T-helper 1 cell treated with Interleukin-12 subunit alpha and Interleukin-12 subunit beta and Interleukin-4 antibody, amounts not matched to agents 30 ng/mL and 1 ng/mL, for 36 hours (primary cell): ENCODE data around the gene SLC38A1. TPM values are rescaled to one million over a fixed set of nuclear protein-coding genes. Genes with fewer than 3 reads are reported as not detected.
"Not testable (repeated sequence)": the region's sequence is repeated elsewhere in the genome, so short reads cannot be mapped to it uniquely, and the experiment has no call there.

Source experiments
- intact Hi-C: fragments of 100-400 bp; cut with micrococcal nuclease; formaldehyde crosslinking; loops from one replicate; pipeline ENCODE4 v1.15.1; 2024
- total RNA-seq: library from RNA; stranded (reverse); gene quantifications from 2 replicates; pipeline ENCODE4 v1.2.3, GENCODE V29; 2022

The SLC38A1 gene
- total RNA-seq = 172 and 173 TPM in 2 replicates

- intact Hi-C loops = loop anchor here (1.0 to 10.0 kb wide), 8 partner anchors 34 to 1616 kb away; partner anchors contain the start of genes RPAP3 and SCAF11
Observed at GRCh38 chr12:46268583-46269428, at the start of gene SLC38A1. TSS of gene SLC38A1 (minus strand) at chr12:46269043. CDS start at chr12:46239800, 29,243 bp downstream.

- intact Hi-C loops = no loop called here
Observed at GRCh38 chr12:46318037-46318436, 49.2 kb upstream of the SLC38A1 start.

- intact Hi-C loops = loop anchor here (5.0 kb wide), 1 partner anchor 678 kb away; no protein-coding TSS in a partner anchor
Observed at GRCh38 chr12:46304070-46304469, 35.2 kb upstream of the SLC38A1 start.

- intact Hi-C loops = loop anchor here (1.0 to 5.0 kb wide), 6 partner anchors 34 to 679 kb away; partner anchors contain the start of gene SLC38A1
Observed at GRCh38 chr12:46303039-46303666, 34.3 kb upstream of the SLC38A1 start.

GRCh38 chr12:46300910-46301309 lies 32.1 kb upstream of the SLC38A1 start:
- intact Hi-C loops = loop anchor here (5.0 kb wide), 1 partner anchor 681 kb away; no protein-coding TSS in a partner anchor

GRCh38 chr12:46299851-46300250 lies 31.0 kb upstream of the SLC38A1 start:
- intact Hi-C loops = loop anchor here (5.0 kb wide), 1 partner anchor 682 kb away; no protein-coding TSS in a partner anchor

GRCh38 chr12:46298261-46298660 lies 29.4 kb upstream of the SLC38A1 start:
- intact Hi-C loops = no loop called here

GRCh38 chr12:46296822-46297221 lies 28.0 kb upstream of the SLC38A1 start:
- intact Hi-C loops = no loop called here

GRCh38 chr12:46292754-46293402 lies 24.0 kb upstream of the SLC38A1 start:
- intact Hi-C loops = no loop called here

- intact Hi-C loops = not testable (repeated sequence)
Observed at GRCh38 chr12:46291953-46292352, 23.1 kb upstream of the SLC38A1 start.

GRCh38 chr12:46285177-46285576 lies 16.3 kb upstream of the SLC38A1 start:
- intact Hi-C loops = not testable (repeated sequence)

GRCh38 chr12:46282829-46283228 lies 14.0 kb upstream of the SLC38A1 start:
- intact Hi-C loops = no loop called here

GRCh38 chr12:46276756-46277155 lies 7.9 kb upstream of the SLC38A1 start:
- intact Hi-C loops = no loop called here

GRCh38 chr12:46271863-46272262 lies 3.0 kb upstream of the SLC38A1 start:
- intact Hi-C loops = loop anchor here (2.0 kb wide), 1 partner anchor 405 kb away; no protein-coding TSS in a partner anchor

- intact Hi-C loops = loop anchor here (1.0 to 10.0 kb wide), 10 partner anchors 33 to 1615 kb away; partner anchors contain the start of genes RPAP3 and SCAF11
Observed at GRCh38 chr12:46269429-46270241, 792 bp upstream of the SLC38A1 start.

GRCh38 chr12:46267825-46268582 lies 839 bp downstream of the SLC38A1 start:
- intact Hi-C loops = loop anchor here (1.0 to 10.0 kb wide), 13 partner anchors 9 to 1617 kb away; partner anchors contain the start of gene RPAP3

GRCh38 chr12:46267575-46267824 lies 1.3 kb downstream of the SLC38A1 start:
- intact Hi-C loops = loop anchor here (1.0 to 10.0 kb wide), 10 partner anchors 8 to 1617 kb away; partner anchors contain the start of gene RPAP3

GRCh38 chr12:46266869-46267574 lies 1.8 kb downstream of the SLC38A1 start:
- intact Hi-C loops = loop anchor here (1.0 to 10.0 kb wide), 10 partner anchors 8 to 1618 kb away; partner anchors contain the start of gene RPAP3

GRCh38 chr12:46266382-46266791 lies 2.5 kb downstream of the SLC38A1 start:
- intact Hi-C loops = loop anchor here (2.0 to 10.0 kb wide), 7 partner anchors 14 to 1618 kb away; partner anchors contain the start of gene RPAP3
